Measurements from ENCODE around the gene NR2E1. TPM values are rescaled to one million over a fixed set of nuclear protein-coding genes. Genes with fewer than 3 reads are reported as not detected.

Gene NR2E1
- polyA plus RNA-seq, 1 donor = not detected

- no peak for DNase-seq (ENCODE audit: low read depth)
These were observed 5.6 kb downstream of the NR2E1 start for GRCh38 chr6:108171291-108171917.

GRCh38 chr6:108171918-108172516, 6.2 kb downstream of the NR2E1 start:
- no peak for DNase-seq (ENCODE audit: low read depth)

DNA sequence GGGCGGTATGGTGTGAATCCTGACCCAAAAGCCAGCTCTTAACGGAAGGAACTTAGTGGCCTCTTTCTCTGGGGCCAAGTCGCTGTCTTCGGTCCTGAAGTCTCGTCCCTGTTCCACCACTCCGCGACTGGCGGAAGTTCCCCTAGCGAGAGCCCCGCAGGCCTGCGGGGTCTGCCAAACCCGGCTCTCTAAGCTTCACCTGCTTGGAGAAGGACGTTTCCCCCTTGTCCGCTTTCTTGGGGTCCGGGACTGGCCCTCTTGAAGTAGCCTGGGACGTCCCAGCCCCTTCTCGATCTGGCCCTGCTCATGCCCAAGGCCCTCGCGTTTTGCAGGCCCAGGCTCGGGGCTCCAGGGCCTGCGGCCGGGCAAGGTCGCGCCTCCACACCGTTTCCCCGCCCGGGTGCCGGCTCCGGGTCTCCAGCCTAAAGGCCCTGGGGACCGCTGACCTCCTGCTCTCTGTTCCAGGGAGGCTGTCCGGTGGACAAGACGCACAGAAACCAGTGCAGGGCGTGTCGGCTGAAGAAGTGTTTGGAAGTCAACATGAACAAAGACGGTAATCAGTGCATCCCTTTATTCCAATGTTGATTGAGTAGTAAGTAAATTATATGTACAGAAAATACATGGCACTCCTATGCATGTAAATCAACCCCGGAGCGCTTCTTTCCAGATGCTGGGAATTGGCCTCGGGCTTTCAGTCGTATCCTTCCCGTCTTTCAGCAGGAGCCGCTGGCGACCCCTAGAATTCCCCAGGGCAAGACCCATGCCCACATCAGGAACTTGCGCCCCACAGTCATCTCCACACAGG, 8.8 kb downstream of the NR2E1 start:
- peak; percentile 32 for DNase-seq (ENCODE audit: low read depth)

- no peak for DNase-seq (ENCODE audit: low read depth)
These were observed 9.4 kb downstream of the NR2E1 start for GRCh38 chr6:108175176-108175591.

DNA sequence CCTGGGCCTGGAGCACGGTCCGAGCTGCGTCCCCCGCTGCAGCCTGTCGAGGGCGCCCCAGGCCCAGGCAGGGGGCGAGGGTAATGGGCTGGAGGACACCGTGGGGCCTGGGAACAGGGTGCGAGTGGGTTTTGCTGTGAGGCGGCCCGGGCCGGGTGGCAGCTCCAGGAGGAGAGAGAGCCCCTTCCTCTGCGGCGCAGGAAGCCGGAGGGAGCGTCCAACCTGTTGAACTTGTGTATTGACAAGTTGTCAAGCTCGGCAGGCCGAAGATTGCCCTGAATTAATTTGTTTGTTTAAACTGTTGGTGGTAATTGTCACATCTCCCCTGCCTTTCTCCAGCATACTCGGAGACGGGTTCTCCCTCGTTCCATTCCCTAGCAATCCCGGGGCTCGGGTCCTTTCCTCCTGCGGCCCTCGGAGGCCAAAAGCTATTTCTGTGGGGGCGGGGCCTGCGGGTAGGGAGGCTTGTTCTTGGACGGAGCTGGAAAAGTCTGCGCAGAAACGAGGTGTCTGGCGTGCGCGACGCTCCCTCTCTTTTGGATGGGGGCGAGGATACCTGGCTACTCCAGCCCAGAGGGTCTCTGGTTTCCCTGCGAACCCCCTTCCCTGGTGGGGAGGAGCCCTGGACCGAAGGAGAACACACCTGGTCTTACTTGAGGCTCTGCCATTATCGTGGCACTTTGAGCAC, 9.9 kb downstream of the NR2E1 start:
- DNase-seq (ENCODE audit: low read depth) = no peak

DNA sequence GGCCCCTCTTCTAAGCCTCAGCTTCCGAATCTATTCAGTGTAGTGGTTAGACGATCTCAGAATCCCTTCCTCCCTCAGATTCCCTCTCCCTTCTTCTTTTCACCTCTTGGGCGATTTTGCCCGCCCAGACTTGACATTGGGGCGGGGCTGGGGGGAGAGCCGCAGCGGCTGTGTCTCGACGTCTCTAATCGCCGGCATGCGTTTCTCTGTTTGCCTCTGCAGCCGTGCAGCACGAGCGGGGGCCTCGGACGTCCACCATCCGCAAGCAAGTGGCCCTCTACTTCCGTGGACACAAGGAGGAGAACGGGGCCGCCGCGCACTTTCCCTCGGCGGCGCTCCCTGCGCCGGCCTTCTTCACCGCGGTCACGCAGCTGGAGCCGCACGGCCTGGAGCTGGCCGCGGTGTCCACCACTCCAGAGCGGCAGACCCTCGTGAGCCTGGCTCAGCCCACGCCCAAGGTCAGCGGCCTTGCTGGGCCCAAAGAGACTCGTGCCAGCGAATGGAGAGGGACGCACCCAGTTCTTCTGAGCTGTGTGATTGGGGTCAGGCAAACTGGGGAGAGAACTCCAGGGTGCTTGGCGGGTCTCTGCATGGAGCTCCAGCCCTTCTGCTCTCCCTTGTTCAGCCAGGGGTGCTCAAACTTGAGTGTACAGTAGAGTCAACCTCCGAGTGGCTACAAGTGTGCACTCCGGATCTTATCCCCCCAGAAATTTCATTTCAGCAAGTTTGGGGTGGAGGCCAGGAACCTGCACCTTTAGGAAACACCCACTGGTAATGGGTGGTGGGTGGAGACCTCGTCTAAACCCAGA, 10.7 kb downstream of the NR2E1 start:
- no peak for DNase-seq (ENCODE audit: low read depth)

DNA sequence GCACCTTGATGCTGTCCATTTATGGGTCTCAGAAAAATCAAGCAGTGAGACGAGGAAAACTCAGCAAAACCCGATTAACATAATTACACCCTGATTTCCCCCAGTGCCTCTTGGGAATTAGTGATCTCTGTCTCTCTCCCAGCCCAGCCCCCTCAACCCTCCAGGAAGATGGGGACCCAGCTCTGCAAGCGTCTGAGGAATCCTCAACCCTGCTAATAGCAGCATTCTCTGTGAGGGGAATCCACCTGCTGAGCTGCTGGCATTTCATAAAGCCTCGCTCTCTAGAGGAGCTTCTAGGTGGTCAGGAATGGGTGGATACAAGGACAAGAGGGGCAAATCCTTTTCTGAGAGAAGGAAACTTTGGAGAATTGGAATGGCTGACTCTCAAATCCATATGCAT, 13.9 kb downstream of the NR2E1 start:
- no peak for DNase-seq (ENCODE audit: low read depth)

- DNase-seq (ENCODE audit: low read depth) = no peak
These were observed 14.4 kb downstream of the NR2E1 start for GRCh38 chr6:108180266-108180665.

DNA sequence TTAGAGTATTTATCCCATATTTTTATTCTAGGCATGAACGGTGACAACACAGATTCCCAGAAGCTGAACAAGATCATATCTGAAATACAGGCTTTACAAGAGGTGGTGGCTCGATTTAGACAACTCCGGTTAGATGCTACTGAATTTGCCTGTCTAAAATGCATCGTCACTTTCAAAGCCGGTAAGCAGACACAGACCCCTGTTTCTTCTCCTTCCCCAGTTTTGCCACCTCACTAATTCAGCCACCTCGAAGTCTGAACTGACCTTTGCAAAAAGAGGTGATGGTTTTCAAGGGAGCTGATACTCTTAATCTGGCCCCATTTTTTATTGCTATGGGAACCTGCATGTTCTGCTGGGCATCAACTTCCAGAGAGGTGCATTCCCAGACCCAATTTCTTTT, 15.0 kb downstream of the NR2E1 start:
- no peak for DNase-seq (ENCODE audit: low read depth)

GRCh38 chr6:108186226-108186625, 20.4 kb downstream of the NR2E1 start:
- DNase-seq (ENCODE audit: low read depth) = no peak

GRCh38 chr6:108187519-108187918, 21.7 kb downstream of the NR2E1 start:
- no peak for DNase-seq (ENCODE audit: low read depth)

GRCh38 chr6:108193131-108193530, 27.3 kb downstream of the NR2E1 start:
- no peak for DNase-seq (ENCODE audit: low read depth)

DNA sequence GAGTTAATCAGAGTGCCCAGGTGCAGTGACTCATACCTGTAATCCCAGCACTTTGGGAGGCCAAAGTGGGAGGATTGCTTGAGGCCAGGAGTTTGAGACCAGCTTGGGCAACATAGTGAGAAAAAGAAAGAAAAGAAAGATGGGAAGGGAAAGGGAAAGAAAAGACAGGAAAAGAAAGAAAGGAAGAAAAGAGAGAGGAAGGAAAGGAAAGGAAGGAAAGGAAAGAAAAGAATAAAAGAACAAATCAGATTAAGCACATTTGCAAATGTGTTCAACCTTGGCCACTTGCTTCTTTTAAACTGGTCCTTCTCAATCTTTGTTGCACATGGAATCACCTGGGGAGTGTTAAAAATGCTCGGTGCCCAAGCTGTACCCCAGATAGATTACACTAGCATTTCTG, 28.0 kb downstream of the NR2E1 start:
- no peak for DNase-seq (ENCODE audit: low read depth)

GRCh38 chr6:108194503-108194902, 28.7 kb downstream of the NR2E1 start:
- no peak for DNase-seq (ENCODE audit: low read depth)

DNA sequence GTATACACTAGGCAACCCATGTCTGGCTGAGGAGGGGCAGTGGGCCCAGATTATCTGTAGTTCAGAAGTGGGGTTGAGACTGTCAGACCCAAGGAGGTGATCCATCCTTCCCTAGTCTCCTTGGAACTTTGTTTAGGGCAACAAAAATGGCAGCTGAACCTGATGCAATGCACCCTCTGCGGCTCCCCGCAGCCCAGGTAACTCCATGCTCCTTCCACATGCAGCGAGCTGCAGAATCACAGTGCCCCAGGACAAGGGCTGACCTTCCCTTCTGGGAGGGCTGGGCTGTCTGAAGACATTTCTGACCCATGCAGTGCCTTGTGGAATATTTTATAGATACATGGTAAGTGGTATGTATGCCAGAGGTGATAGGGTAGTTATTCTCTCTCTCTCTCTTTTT, 29.4 kb downstream of the NR2E1 start:
- no peak for DNase-seq (ENCODE audit: low read depth)

DNA sequence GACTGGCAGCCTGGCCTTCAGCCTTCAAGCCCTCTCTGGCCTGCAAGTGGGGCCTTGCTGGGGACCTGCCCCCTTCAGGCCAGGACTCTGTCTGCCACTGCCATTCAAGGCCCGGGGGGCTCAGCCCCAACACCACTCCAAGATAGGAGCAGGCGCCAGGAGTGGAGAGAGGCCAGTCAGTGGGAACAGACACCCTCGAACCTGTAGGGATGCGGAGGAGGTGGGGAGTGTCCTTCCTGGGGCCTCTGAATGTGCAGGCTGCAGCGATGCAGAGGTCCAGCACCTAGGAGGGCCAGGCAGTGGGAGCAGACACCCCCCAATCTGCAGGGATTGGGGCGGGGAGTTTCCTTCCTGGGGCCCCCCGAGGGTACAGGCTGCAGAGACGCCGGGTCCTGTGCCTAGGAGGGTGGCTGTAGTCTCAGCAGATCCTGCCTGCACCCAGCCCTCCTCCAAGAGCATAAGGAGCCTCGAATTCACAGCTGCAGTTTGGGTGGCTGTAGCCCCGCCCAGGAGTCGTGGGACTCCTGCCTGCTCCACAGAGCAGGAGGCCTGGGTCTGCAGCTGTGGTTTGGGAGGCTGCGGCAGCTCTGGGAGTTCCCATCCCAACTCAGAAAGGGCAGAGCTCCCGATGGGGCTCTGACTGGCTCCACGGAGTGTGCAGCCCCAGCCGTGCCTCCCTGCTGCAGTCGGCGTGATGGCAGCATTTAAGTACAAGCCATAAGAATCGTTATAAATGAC, 33.1 kb downstream of the NR2E1 start:
- DNase-seq (ENCODE audit: low read depth) = no peak

DNA sequence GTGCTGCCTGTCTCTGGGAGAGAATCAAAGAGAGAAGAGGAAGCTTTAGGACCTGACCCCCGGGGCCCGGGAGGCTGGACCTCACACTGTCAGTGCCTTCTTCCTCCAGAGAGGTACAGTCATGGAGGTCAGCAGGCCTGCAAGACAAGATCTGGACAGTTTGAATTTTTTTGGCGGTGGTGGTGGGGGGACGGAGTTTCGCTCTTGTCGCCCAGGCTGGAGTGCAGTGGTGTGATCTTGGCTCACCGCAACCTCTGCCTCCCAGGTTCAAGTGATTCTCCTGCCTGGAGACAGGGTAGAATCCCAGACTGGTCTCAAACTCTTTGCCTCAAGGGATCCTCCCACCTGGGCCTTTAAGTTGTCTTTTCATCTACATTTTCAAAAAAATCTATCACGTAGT, 34.4 kb downstream of the NR2E1 start:
- no peak for DNase-seq (ENCODE audit: low read depth)

DNA sequence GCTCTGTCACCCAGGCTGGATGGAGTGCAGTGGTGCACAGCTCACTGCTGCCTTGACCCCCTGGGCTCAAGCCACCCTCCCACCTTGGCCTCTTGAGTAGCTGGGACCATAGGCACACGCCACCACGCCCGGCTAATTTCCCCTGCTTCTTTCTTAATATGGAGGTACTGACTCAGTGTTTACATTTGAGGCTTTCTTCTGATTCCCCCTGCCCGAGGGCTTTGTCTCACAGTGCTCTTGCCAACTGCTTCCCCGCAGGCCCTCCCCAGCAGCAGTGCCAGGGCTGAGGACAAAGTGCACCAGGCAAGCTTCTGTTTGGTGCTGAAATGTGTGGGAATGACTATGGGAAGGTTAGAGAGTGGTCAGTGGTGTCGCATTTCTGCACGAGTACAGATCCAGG, 34.8 kb downstream of the NR2E1 start:
- DNase-seq (ENCODE audit: low read depth) = no peak

DNA sequence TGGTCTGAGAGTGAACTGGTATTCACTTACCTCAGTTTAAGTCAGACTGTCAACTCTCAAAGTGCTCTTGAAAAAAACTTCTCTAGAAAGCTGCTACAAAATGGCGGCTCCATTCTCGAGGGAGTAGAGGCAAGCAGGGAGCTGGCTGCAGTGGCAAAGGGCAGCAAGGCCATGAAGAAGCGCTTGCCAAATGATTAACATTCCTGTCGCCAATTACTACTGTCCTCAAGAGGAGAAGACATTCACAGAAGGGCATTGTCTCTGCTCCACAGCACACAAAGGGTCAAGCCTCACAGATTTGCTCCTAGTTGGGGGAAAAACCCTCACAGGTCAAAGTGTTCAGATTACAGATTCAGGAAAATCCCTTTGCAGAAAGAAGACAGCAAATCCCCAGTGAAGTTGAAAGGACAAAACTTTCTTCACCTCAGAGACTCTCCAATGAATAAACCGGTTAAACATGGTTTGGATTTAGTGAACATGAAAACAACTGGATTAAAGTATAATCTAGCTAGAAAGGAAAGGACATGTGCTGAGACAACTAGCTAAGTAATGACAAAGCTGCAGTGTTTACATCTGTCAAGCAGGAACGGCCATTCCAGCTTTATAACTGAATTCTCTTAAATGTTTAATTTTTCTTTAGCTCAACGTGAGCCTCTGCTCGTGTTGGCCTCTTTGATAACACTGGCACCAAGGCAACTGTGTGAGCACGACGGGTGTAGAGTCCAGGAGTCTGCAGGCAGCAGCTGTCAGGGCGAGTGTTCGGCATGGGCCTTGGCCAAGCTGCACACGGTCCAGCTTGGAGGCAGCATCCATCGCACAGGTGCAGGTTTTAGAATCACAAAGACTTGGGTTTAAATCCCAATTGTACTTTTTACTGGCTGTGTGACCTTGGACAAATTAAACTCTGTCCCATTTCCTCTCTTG, 37.6 kb downstream of the NR2E1 start:
- DNase-seq (ENCODE audit: low read depth) = no peak

- no peak for DNase-seq (ENCODE audit: low read depth)
These were observed 41.2 kb downstream of the NR2E1 start for GRCh38 chr6:108207013-108207412.

Measured in forelimb muscle (tissue), 1 donor.